ENCODE measurements around the gene PPFIBP1.
"Not testable (repeated sequence)": the region's sequence is repeated elsewhere in the genome, so short reads cannot be mapped to it uniquely, and the experiment has no call there.

PPFIBP1 gene

DNA sequence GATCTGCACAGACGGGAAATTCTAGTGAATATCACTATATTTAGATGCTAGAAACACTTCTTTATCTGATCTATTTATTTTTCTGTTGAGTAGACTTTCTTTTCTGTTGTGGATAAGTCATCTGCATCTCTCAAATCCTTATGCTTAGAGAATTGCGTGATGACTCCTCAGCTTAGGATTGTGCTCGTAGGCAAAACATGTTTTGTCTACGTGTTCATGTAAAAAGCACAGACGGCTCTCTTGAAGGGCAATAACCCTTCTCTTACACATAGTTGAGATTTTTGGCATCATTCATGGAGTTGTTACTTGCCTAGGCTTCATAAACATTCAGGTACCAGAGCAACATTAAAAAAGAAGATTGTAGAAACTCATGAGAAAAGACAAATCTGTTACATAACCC lies 18.6 kb downstream of the PPFIBP1 start:
- peak; percentile 71 for DNase-seq (ENCODE audit: low read depth)

DNA sequence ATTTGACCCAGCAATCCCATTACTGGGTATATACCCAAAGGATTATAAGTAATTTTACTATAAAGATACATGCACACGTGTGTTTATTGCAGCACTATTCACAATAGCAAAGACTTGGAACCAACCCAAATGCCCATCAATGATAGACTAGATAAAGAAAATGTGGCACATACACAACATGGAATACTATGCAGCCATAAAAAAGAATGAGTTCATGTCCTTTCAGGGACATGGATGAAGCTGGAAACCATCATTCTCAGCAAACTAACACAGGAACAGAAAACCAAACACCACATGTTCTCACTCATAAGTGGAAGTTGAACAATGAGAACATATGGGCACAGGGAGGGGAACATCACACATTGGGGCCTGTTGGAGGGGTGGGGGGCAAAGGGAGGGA lies 20.9 kb downstream of the PPFIBP1 start:
- not testable (repeated sequence) for DNase-seq (ENCODE audit: low read depth)

DNA sequence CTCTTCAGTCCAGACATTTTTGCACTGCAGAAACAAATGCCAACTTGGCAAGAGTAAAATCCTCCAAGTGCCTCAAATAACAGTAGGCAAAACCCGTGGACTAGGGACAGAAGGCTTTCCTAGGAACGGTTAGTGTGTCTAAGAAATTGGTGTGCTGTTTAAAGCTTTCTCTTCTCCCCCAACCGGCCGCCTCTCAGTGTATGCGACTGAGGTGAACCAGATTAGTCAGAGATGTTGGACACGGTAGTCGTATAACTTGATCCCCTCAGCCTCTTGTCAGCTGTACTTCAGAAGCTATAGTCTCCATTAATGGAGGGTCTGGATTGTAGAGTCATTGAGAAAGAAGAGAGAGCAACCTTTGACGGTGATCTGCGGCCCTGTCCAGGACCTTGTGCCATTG lies 21.7 kb downstream of the PPFIBP1 start:
- no peak for DNase-seq (ENCODE audit: low read depth)

DNA sequence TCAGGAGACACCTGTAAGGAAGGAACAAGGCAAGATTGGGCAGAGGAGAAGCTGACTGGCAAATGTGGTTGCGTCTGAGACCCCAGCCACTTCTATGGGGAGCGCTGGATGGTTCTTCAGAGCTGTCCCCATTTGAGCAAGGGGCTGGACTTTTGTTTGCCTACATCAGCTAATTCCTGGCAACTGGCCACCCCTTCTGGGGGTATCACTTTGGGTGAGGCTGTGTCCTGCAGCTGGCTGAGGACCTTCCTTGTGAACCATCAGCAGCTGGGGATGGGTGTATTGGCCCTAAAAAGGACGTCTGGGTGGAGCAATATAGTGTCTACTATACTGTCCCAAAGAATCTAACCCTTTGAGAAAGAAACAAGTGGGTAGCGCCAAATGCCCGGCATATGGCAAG lies 23.6 kb downstream of the PPFIBP1 start:
- DNase-seq (ENCODE audit: low read depth) = no peak

DNA sequence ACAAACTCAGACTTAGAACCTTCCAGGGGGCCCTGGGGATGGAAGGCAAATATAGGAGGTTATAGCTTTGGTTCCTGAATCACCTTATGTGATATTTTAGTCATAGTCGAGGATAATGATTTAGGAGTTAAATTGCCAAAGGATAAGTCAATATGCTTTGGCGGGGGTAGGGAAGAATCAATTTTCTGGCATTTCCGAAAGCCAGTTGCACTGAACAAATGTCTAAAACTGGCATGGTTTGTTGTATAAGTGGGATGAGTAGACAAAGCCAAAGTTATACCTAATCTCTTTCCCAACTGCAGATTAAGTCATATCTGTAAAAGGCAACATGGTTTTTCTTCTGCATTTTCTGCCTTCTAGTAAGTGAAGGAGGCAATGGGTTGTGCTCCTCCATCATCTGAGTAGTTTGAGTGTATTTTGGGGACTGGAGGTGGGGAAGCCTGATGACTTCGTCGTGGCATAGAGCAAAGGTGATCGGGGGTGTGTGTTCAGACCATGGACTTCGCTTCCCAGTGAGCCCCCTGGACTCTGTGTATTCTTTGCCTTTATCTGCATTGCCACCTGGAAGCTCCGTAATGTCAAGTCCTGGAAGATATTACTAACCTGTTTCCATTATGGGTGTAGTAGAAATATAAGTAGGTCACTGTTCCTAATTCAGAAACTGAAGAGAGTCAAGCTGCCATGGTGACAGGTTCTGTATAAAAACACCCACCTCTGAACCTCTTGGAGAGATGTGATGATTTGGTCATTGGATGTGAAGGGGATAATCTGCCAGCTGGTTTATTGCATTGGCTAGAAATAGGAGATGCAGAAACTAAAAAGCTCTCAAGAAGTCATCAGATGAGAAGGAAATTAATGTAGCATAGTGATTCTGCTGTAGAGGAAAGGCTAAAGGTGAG lies 24.5 kb downstream of the PPFIBP1 start:
- no peak for DNase-seq (ENCODE audit: low read depth)

DNA sequence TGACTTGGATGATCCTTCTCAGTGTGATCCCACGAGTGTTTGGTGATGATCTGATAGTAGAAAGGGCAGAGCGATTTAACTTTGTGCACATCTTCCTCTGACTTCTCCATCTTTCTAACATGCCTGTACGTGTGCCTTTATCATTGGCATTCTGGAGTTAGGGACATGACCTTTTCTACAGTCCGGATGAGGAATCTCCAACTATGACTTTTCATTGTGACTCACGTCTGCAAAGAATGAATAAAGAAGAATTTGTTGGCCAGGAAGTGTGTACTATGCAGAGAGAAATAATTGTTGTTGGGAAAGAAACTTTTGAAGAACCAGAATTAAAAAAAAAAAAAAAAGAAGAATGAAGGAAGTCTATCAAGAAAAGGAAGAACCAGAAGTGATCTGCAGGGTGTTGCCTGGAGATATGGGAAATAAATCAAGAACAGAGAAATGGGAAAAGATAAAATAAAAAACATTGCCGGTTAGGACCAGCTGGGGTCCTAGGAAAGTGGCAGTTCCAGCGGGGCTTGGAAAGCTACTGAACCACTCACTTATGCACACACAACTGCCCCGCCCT lies 25.3 kb downstream of the PPFIBP1 start:
- DNase-seq (ENCODE audit: low read depth) = peak; percentile 79

DNA sequence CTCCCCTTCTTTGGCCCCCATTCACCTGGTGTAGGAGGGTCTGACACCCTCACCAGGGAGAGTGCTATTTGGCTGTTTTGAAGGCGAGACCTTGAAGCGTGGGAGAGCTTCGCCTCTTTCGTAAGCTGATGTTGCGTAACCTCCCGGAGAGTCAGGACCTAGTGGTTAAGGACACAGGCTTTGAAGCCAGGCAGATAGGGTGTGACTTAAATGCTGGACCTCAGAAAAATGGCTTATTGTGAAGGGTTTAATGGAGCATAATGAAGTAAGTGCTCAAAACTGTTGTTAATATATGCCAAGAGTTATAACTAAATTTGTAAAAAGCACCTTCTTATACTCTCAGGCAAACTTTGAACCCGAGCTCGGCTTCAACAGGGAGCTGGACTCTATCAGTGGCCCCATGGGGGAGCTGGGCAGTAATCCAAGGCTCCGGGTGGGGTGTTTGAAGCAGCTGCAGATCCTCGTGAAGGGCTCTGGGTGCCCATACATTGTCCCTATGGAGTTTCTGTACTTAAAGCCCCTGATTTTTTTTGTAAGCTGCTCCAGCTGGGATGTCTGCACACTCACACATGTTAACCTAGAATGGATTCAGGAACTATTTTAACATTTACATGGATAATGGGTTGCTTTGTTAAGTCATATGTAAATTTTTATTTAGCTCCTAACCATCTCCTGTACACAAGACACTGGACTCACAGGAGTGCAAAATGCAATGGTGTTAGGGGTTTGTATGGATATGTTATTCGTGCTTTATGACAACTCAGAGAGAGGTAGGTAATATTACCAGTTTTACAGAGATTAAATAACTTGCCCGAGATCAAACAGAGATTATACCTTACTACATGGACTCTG lies 26.0 kb downstream of the PPFIBP1 start:
- peak; percentile 95 for DNase-seq (ENCODE audit: low read depth)

DNA sequence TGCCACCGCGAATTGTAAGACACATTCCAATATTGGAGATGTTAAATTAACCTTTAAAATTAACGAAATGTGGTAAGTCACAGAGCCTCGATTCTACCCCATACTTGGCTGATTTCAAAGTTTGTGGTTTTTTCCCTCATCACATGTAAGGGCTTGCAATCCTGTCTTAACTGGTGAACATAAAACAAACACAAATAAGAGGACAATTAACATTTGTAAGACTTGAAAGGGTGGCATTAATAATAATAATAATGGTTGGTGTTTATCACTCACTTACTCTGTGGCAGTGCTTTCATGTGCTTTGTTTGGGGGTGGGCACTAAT lies 26.6 kb downstream of the PPFIBP1 start:
- DNase-seq (ENCODE audit: low read depth) = no peak

DNA sequence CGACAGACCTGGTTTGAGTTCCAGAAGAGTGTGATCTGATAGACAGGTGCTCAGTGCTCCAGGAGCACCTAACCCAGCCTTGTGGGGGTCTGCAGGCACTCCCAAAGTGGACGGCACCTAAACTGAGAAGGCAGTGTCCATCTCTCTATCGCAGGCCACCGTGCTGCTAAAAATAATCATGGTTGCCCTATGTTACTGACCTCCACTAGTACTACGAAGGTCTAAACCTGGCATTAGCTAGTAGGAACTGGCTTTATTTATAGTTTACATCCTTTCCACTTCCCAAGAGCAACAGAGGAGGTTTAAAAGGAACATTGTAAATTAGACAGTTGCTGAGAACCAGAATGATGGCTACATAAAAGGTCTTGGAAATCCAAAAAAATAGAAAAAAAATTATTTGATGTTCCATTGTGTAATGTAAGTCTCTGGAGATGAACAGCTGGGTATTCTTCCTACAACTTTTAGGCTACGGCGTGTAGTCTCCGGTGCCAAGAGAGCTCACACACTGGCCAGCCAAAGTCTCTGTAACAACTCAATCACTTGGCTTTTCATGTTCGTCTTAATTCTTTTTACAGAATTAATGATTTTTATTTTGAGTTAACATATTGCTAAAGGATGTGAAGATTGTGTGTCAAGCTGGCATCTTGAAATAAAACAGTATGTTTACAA lies 27.3 kb downstream of the PPFIBP1 start:
- DNase-seq (ENCODE audit: low read depth) = no peak

DNA sequence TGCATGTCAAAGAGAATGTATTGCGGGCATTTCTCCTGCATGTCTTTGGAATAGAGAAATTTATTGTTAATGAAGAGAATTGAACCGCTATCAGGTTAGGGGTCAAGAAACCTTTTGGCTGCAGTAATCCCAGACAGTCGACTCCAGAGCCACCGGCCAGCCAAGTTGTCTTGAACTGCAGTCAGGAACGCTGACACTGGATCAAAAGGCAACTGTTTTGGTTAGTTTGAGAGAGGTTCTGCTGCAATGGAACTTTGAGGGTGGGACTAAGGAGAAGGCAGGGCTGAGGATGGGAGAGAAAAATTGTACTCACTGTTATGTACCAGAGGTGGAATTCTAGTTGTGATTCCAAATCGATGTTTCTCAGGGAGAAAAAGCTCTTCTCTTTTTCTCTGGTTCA lies 28.2 kb downstream of the PPFIBP1 start:
- no peak for DNase-seq (ENCODE audit: low read depth)

DNA sequence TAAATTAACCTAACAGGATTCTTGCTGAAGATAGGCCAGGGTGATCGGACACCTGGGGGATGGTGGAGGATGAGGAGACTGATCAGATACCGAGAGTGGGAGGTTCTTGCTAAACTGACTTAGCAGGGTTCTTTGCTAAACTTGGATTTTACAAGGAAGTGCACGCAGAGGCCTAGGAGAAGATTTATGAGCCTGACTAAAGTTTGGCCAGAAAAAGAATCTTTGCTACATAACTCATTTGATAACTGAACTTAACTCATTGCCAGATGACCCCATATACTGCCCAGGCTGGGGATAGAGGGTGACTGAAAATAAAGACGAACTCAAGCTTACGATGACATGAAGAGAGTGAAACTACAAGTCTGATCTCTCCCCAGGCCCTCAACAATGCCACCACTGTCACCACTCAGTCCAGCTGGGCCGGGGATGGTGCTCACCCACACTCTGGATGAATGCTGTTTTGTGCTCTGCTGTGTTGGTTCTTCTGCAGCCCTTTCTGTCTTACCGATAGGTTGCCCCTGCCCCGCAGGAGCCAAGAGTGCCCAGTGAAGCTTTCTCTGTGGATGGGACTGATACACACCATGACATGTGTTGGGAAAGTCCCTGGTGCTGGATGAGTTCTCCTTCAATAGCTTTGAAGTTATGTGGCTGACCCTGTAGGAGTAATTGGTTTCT lies 29.0 kb downstream of the PPFIBP1 start:
- DNase-seq (ENCODE audit: low read depth) = no peak

DNA sequence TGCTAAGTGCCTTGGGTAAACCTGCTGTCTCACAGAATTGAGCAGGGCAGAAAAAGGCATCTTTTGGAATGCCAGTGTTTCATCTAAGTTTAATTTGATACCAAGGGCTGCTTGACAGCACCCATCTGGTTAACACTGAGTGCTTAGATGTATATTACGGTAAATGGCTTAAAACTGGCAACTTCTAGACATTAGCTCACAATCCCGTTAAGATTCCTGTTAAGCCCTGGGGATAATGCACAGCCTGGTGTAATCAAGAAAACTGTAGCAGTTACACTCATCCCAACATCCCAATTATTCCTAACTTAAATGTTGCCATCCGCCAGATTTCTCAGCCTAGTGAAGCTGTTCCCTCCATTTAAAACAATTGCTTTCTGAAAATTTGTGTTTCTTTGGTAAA lies 29.9 kb downstream of the PPFIBP1 start:
- DNase-seq (ENCODE audit: low read depth) = no peak

DNA sequence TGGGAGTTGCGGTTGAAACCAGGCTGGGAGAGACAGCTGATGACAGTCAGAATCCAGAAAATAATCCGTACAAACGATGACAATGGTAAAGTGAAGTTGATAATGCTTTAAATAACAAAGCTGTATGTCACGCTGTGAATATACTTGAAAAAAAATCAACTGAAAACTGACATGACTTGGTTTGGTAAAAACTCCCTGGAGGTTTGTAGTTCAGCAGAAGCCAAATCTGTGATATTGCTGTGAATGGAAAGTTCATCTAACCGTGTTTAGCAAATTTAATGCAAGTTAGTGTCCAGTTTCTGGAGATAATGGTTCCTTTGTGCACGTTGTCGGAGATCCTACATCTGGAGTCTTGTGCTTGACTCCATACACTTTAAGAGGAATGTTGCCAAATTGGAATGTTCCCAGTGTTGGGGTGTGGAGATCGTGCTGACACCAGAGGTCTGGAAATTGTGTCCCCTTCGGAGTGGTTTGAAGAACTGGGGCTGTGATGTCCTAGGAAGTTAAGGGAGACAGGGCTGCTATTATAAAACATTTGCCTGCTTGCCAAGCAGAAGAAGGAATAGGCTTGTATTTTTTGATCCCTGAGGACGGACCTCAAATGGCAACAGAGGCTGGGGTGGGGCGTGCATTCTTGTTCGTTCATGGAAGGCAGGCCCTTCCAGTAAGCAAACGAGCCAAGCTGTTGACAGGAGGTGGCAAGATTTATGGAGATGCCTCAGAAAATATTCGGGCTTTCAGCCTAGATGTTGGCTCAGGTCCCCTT lies 30.6 kb downstream of the PPFIBP1 start:
- no peak for DNase-seq (ENCODE audit: low read depth)

DNA sequence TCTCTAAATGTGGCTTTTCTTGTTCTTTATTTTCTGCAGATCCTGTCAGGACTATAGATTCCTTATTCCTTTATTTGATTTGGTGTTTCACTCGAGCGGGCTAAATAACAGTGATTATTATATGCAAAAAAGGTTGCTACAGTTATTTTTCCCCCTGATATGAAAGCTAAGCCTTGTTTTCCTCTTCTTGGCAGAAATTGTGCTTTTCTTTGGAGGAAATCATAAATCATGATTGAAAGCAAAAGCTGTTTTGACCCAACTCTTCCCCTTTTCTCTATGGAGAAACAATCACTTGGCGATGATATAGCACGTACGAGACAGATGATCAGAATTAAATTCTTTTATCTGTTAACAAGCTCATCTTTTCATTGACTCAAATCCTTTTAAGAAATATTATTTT lies 31.4 kb downstream of the PPFIBP1 start:
- DNase-seq (ENCODE audit: low read depth) = no peak

DNA sequence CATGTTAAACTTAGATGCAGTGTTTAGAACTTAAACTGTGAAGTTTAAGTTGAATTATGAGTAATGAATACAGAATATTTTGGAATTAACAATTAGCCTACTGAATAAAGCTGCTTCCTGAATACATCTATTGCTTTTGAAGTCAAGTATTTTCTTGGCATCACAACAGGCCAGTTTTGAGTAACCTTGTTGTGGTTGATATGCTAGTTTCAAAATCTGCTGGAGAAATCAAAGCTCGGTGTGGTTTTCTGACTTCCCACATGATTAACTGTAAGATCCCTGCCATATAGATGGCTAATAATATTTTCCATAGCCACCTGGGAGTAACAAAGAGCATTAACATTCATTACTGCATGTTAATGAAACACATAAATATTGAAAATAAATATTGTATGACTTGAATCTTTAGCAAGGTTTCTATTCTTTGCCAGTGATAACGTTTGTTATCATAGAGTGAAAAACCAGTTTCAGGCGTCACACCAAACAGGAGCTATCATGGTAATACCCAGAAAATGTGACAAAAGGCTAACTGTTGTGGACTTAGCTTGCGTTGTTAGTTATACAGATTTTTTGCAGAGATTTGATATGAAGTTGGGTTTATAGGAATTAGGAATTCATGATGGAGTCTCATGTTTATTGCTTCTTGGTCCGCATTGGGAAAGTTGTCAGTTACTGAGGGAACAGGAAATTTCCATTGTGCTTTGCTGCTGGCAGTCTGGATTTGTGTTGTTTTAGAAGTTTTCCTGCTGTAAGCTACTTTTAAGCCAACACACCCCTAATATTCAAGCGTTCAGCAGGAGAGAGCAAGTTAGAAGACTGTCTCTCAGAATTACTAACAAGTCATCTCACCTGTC lies 32.1 kb downstream of the PPFIBP1 start:
- DNase-seq (ENCODE audit: low read depth) = no peak

DNA sequence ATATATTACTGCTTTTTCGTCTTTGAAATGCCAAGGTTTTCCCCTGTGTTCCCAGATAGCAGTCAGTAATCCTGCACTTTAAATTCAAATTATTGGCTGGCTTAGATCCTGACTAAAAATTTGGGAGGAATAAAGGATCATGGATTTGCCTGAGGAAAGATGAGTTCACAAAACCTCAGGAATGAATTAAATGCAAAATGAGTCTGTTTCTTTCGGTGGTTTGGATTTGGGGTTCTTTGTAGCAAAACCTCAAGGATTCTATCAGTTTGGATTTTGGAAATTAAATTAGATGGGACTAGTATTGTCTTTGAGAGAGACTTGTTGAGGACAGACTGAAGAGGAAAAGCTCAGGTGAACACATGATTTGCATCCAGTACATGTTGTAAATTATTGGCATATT lies 36.1 kb downstream of the PPFIBP1 start:
- DNase-seq (ENCODE audit: low read depth) = no peak

DNA sequence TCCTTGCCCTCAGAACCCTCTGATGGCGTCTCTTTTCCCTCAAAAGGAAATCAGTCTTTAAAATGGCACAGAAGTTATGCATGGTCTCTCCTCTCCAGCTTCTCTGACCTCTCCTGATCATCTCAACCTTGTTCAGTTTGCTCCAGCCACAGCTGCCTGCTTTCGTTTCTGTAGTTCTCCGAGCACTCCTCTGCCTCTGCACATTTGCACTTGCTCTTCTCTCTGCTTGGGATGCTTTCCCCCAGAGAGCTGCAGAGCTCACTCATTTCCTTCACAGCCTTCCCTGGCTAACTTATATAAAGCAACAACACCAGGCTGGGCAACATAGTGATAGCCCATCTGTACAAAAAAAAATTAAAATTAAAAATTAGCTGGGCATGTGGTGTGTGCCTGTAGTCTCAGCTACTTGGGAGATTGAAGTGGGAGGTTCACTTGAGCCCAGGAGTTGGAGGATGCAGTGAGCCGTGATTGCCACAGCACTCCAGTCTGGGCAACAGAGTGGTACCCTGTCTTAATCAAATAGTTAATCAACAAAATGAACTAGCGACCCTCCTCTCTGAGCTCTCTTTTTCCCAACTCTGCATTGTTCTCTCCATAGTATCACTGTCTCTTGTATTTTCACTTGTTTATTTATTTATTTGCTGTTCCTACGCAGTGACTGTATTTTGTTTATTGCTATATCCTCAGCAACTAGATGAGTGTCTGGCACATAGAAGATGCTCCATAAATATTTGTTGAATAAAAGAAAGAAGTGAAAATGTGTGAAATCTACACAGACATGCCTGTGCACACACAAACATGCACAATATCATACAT lies 37.7 kb downstream of the PPFIBP1 start:
- DNase-seq (ENCODE audit: low read depth) = no peak

DNA sequence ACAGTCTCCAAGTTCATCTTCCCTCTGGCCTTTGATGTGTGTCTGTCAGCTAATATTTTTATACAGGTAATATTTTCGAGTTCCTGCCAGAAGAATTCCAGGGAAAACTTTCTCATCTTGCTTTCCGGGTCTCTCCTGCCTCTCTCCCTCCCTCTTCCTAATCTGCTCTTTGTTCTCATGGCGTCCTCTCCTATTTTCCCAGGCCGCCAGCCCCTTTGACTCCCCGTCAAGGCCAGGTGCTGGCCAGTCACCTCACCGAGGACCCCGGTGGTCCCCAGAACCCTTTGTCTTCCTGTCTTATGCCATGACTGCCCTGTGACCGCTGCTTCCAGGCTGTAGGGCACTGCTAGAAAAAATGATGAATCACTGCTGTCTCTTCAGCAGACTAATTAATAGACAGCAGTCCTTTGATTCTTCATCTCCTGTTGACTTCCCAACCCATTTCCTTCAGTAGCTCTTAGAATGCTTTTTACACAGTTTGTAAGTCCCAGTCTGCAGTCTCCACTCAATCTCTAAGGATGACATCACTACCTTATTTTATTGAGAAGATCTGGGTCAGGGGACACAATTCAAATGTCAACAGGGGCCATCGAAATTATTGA lies 40.7 kb downstream of the PPFIBP1 start:
- DNase-seq (ENCODE audit: low read depth) = no peak

DNA sequence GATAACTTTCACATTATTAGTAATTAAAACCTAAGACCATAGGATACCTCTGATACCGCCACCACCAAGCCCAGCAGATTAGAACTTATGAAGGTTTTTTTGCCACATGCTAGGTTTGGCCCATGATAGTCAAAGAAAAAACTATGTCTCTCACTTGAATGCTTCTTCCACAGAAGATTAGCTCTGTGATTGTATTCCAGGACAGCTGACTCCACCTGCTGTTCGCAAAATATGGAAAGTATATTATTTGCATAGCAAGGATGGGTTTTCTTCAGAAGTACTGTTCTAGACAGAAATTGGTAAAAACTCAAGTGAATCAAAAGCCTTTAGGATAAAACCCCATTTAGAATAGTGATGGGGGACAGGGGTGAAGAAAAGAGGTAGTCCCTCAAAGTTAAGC lies 42.2 kb downstream of the PPFIBP1 start:
- no peak for DNase-seq (ENCODE audit: low read depth)

All from HS-27A (cell line).